HG03280 (cell line): ENCODE measurements around the gene FZD1.

Source experiments
- ATAC-seq: cut with Tn5 transposase; IDR thresholded peaks from one replicate; pipeline ENCODE4 v1.9.1; 2021; ENCODE audit warnings: mild to moderate bottlenecking, moderate library complexity; ENCODE audit not compliant: unreplicated experiment

Gene FZD1

GRCh38 chr7:91264046-91264923, at the start of gene FZD1:
Gene FZD1 (plus strand): TSS chr7:91264433. CDS start chr7:91264881, 448 bp downstream.
- ATAC-seq: peak; percentile 94

- ATAC-seq: no peak
Measured at GRCh38 chr7:91226411-91226810, 37.8 kb upstream of the FZD1 start.

- ATAC-seq: no peak
Measured at GRCh38 chr7:91228327-91228726, 35.9 kb upstream of the FZD1 start.

- ATAC-seq: no peak
Measured at GRCh38 chr7:91228927-91229558, 35.2 kb upstream of the FZD1 start.

- no peak for ATAC-seq
Measured at GRCh38 chr7:91230100-91230499, 34.1 kb upstream of the FZD1 start.

- no peak for ATAC-seq
Measured at GRCh38 chr7:91230503-91230902, 33.7 kb upstream of the FZD1 start.

GRCh38 chr7:91233212-91233611, 31.0 kb upstream of the FZD1 start:
- no peak for ATAC-seq

- no peak for ATAC-seq
Measured at GRCh38 chr7:91235211-91235832, 28.9 kb upstream of the FZD1 start.

- ATAC-seq: no peak
Measured at GRCh38 chr7:91239171-91239604, 25.0 kb upstream of the FZD1 start.

GRCh38 chr7:91239772-91240171, 24.5 kb upstream of the FZD1 start:
- no peak for ATAC-seq

GRCh38 chr7:91240376-91240941, 23.8 kb upstream of the FZD1 start:
- ATAC-seq: no peak

- no peak for ATAC-seq
Measured at GRCh38 chr7:91242097-91242844, 22.0 kb upstream of the FZD1 start.

GRCh38 chr7:91243591-91244301, 20.5 kb upstream of the FZD1 start:
- no peak for ATAC-seq

GRCh38 chr7:91247500-91247899, 16.7 kb upstream of the FZD1 start:
- no peak for ATAC-seq

- ATAC-seq: no peak
Measured at GRCh38 chr7:91248996-91249395, 15.2 kb upstream of the FZD1 start.

GRCh38 chr7:91249506-91250233, 14.6 kb upstream of the FZD1 start:
- ATAC-seq: no peak

- ATAC-seq: no peak
Measured at GRCh38 chr7:91250706-91251105, 13.5 kb upstream of the FZD1 start.

- no peak for ATAC-seq
Measured at GRCh38 chr7:91251877-91252276, 12.4 kb upstream of the FZD1 start.

- ATAC-seq: no peak
Measured at GRCh38 chr7:91263384-91264045, 718 bp upstream of the FZD1 start.
